ENCODE results near the gene MED12L. TPM values are rescaled to one million over a fixed set of nuclear protein-coding genes. Genes with fewer than 3 reads are reported as not detected.

The MED12L gene
- total and polyA plus RNA-seq, 8 donors: 0.08 to 0.88 (median 0.45) TPM

- WGBS, 2 donors: 93 to 96% methylated on average over 4 of the region's 4 CpGs
- ATAC-seq: no peak
- no peak for DNase-seq
- Histone ChIP-seq H3K36me3 (no peaks in the 10 kb centered on the region), H3K4me1 (no peaks in the 10 kb centered on the region), H3K27me3 (no peaks in the 10 kb centered on the region), H3K4me3 (no peak overlapping the region), H3K9me3 (no peaks in the 10 kb centered on the region), H3K27ac (no peak overlapping the region)
- intact Hi-C loops (cut with DNase I): loop anchor here in 1 of 3 donors (10.0 kb wide), 1 partner anchor 428 kb away; no protein-coding TSS in a partner anchor
- no peak for TF ChIP-seq CTCF (IDR thresholded peaks at IDR 0.05)
- no peak for FAIRE-seq
Measured at GRCh38 chr3:151152455-151153079, 67.1 kb downstream of the MED12L start.

- FAIRE-seq (no peak), ATAC-seq (no peak), DNase-seq (no peak)
- Histone ChIP-seq H3K27me3 (no peaks in the 10 kb centered on the region), H3K4me1 (no peaks in the 10 kb centered on the region), H3K27ac (no peak overlapping the region), H3K36me3 (no peaks in the 10 kb centered on the region), H3K9me3 (no peaks in the 10 kb centered on the region), H3K4me3 (no peak overlapping the region)
- intact Hi-C loops (cut with DNase I): loop anchor here in 1 of 3 donors (10.0 kb wide), 1 partner anchor 430 kb away; no protein-coding TSS in a partner anchor
- TF ChIP-seq CTCF (IDR thresholded peaks at IDR 0.05): no peak
- 85 to 87% methylated on average over 6 of the region's 6 CpGs for WGBS, 2 donors
Measured at GRCh38 chr3:151154566-151154965, 69.1 kb downstream of the MED12L start.

GRCh38 chr3:151155409-151156128, 70.1 kb downstream of the MED12L start:
- H3K4me3 ChIP-seq: no peak overlapping the region
- TF ChIP-seq CTCF (IDR thresholded peaks at IDR 0.05): no peak
- DNase-seq: no peak
- 74 to 75% methylated on average over 8 of the region's 8 CpGs for WGBS, 2 donors
- no peaks in the 10 kb centered on the region for H3K4me1 ChIP-seq
- no peak overlapping the region for H3K27ac ChIP-seq
- H3K36me3 ChIP-seq: no peaks in the 10 kb centered on the region
- FAIRE-seq: no peak
- intact Hi-C loops (cut with DNase I): loop anchor here in 1 of 3 donors (10.0 kb wide), 1 partner anchor 431 kb away; no protein-coding TSS in a partner anchor
- no peaks in the 10 kb centered on the region for H3K27me3 ChIP-seq
- H3K9me3 ChIP-seq: no peaks in the 10 kb centered on the region
- no peak for ATAC-seq

- intact Hi-C loops (cut with DNase I): loop anchor here in 1 of 3 donors (10.0 kb wide), 1 partner anchor 432 kb away; no protein-coding TSS in a partner anchor
- H3K4me1 ChIP-seq: no peaks in the 10 kb centered on the region
- H3K27me3 ChIP-seq: no peaks in the 10 kb centered on the region
- WGBS, 2 donors: 34 to 35% methylated on average over 3 of the region's 3 CpGs
- DNase-seq (no peak), ATAC-seq (peak; percentile 40 to 83 (median 70)), FAIRE-seq (no peak)
- no peak overlapping the region for H3K27ac ChIP-seq
- H3K4me3 ChIP-seq: no peak overlapping the region
- H3K9me3 ChIP-seq: no peaks in the 10 kb centered on the region
- H3K36me3 ChIP-seq: no peaks in the 10 kb centered on the region
- peak in 2 of 4 donors; percentile 16 to 19 for TF ChIP-seq CTCF (IDR thresholded peaks at IDR 0.05)
Measured at GRCh38 chr3:151156618-151157216, 71.3 kb downstream of the MED12L start.
